GM21367 (cell line): ENCODE measurements around the gene TANK.
A peak's percentile ranks its signal among the peaks of the same experiment; 100 is the strongest.

Experiments
- ATAC-seq: cut with Tn5 transposase; IDR thresholded peaks from one replicate; pipeline ENCODE4 v1.9.1; 2021; ENCODE audit not compliant: unreplicated experiment

TANK gene, protein sequence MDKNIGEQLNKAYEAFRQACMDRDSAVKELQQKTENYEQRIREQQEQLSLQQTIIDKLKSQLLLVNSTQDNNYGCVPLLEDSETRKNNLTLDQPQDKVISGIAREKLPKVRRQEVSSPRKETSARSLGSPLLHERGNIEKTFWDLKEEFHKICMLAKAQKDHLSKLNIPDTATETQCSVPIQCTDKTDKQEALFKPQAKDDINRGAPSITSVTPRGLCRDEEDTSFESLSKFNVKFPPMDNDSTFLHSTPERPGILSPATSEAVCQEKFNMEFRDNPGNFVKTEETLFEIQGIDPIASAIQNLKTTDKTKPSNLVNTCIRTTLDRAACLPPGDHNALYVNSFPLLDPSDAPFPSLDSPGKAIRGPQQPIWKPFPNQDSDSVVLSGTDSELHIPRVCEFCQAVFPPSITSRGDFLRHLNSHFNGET

DNA sequence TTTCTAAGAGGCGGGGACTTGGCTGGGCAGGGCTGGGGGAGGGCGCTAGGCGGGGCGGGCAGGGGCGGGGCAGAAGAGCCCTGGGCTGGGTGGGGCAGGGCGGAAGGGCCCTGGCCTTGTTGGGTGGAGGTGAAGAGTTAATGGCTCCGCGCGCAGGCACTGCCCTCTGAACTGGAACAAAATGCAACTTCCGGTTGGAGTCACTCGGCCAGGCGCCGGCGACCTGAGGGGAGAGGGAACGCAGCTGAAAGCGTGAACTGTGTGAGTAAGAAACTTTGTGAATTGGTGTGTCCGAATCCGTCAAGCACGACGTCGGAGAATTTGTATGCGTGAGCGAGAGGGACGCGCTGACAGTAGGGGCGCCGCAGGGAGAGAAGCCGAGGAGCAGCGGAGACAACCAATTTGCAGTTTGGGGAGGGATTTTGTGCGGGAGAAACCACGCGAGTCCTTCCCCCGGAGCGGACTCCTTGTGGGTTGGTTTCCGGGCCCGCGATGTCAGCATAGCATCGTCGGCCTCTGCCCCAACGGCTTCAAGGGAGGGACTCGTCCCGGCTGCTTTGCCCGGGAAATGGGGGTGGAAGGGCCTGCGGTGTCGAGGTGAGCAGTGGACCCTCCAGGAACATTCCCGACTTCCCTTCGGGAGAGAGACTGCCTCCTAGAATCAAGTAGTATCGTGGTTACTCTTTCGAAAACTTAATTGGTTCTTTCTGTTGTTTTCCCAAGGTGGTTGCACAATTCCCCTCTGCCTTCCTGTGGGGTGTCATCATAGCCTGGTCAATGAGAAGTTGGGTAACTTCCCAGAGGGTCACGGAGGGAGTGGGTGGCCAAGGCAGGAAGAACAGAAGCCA lies at the start of gene TANK:
Gene TANK (plus strand): TSS at position 203 of the 848 bp plus-strand sequence. CDS start 19,235 bp downstream, outside the sequence.
- peak; percentile 91 for ATAC-seq

DNA sequence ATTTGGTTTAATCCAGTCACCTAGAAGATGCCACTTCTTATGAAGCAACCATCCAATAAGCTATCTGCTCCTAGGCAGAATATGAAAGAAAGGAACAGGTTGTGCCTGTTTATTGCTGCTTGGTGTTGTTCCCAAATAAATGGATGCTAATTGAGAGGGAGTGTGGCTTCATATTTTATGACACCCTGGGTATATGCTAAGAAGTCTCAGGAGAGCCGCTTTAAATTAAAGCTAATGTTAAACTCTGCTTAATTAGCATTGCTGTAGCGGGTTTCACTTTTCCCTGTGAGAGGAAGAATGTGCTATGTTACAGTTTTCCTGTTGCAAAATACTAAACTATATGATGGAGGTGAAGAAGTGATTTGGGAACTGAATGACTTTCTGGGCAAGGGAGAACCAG lies 48.7 kb upstream of the TANK start:
- ATAC-seq = no peak

DNA sequence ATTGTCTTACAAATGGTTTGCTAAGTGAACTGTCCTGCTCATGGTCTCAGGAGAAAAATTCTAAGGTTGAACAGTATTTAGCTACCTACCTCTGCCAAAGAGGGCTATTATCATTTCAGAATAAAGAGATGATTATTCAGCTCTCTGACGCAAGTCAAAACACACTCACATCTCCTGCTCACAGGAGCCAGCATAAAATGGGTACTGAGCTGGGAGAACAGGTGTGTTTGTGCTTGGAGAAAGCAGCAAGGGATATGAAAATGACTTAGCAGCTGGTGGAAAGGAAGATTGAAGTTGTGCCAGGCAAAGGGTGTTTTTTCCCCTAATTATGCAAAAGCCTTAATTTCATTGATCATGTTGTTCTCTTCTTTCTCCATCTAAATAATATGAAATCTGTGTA lies 47.3 kb upstream of the TANK start:
- no peak for ATAC-seq

DNA sequence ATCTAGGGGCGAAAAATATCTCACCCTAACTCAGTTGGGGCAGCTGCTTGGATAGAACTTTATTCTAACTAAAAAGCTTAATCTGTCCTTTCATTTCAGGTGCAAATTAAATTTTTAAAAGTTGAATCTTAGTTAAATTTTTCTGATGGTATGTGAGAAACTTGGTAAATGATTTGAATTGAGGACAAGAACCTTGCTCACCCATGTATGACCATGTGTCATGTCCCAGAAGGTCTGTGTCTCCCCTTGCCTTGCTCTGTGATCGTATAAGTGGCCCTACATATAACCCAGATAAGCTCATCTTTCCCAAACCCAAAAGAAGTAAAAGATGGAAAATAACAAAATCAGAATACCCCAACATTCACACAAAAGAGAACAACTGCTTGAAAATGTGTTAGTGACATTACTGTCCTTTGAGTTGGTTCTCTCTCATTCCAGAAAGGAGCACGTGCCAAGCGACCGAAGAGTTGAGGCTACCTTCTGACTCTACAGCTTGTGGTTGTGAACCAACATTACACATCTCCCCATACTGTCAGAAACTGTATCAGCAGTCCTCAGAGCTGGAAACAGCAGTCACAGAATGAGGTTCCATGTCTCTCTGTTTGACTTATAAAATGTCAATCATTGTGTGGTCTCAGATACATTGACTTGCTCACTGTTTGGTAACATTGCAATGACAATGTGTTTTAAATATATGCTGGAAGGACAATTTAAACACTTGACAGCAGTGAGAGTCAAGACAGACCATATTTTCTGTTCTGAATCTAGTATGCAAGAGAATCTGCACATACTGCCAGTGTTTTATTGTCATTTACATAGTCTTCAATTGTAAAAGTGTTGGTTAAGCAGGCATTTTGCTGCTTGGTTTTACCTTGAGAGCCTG lies 46.3 kb upstream of the TANK start:
- no peak for ATAC-seq

DNA sequence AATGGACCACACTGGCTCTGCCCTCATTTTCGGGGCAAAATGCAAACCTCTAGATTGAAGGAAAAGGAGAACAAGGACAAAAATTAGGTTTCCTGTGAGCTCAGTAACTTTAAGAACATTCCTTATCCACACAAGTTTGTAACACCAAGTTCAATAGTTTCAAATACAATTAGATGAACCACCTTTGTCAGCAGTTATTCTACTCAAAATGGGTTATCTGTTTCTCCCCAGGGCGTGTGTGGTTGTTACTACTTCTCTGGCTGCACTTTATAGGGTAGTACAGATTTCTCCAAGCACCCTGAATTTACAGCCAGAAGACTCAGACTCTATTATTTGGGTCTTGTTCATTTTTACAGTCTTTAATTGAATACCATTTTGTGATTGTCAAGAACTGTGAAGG lies 45.0 kb upstream of the TANK start:
- ATAC-seq = no peak

DNA sequence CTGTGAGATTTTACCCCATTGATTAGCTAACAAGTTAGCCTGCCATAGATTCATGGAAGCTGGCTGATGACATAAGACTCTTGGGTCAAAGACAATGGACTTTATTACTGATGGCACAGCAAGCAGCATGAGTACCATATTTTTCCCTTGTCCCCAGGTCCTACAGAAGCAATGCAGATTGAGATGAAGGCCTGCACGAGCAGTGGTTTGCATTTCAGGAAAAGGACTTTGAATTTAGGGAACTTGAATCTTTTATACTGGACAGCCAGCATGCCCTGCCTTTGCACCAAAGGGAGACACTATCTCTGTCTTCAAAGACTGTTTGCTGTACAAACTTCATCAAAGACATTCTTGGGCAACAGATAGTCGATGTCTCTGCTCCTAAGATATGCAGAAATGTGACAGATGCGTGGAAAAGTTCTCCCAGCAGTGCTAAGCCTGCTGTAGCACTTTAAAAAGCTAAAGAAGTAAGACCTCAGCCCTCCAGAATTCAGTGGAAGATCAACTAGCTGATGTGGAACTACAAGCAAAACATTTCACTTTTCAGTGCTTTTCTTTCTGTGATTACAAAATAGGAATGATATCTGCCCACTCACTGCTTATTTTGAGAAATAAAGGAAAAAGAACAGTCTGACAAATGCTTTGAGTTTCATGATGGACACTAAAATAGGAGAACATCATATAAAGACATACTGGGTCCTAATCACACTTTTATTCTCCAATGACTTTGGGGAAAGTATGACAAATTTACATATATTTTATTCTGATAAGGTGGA lies 44.4 kb upstream of the TANK start:
- ATAC-seq = no peak

DNA sequence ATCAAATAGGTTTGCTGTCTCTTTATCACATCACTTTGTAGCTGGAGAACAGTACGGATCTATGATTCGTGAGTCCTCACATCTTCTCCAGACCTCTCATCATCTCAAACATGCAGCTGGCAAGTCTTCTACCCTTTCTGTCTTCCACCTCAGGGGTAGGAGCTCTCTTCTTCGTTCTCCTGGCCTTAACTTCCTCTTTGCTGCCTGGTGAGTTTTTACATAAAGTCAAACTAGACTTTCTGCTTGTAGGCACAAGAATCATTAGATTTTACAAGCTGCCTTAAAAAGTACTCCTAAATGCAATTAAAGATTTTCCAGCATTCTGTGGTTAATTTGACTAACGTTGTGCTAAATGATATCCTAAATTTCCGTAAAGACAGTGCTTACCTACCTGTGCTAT lies 43.7 kb upstream of the TANK start:
- ATAC-seq = no peak

DNA sequence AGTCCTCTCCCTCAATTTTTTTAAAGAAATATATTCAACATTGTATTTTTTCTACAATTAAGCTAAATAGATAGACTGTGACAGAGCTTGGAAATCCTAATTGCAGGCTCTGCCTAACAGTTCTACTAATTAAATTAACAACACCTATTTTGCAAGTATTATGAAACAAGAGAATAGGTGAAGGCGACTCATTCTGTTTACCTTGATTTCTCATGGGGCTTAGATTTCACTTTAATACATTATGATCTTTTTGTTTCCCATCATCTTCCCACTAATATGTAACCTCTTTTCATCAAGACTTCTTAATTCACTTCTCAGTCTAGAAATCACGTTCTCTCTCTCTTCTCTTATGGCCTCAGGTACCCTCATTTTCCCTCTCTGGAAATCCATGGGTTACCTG lies 42.7 kb upstream of the TANK start:
- ATAC-seq = no peak

DNA sequence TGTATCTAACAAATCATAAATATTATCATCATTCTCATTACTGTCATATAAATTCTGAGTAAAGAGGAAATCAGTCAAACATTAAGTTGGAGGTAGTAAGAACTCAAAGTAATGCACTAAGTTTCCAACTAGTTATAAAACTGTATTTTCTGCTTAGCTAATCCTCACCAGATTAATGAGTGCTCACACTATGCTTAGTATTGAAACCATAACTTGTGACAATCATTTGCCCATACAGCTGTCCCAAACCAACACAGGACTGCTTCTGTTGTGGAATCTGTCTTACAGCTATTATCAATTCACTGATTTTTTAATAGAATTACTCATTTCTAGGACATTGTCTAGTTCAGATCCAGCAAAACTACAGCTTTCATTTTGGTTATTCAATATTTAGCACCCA lies 41.5 kb upstream of the TANK start:
- ATAC-seq = no peak

DNA sequence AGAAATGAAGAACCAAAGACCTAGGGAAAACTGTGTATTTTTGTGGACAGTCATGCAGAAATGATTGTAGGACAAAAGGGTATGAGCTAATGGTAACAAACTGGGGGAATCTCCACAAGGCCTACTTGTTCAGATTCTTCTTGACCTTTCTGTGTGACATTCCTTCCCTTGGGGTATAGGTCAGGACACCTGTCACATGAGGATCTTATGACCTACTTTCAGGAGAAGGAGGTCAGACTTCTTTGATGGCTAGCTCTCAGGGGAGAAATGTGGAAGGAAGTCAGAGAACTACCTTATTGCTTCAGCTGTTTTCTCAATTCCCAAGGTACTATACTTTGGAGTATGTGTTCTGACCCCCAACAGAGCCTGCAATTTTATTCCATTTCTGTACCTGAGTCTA lies 40.7 kb upstream of the TANK start:
- ATAC-seq = no peak

DNA sequence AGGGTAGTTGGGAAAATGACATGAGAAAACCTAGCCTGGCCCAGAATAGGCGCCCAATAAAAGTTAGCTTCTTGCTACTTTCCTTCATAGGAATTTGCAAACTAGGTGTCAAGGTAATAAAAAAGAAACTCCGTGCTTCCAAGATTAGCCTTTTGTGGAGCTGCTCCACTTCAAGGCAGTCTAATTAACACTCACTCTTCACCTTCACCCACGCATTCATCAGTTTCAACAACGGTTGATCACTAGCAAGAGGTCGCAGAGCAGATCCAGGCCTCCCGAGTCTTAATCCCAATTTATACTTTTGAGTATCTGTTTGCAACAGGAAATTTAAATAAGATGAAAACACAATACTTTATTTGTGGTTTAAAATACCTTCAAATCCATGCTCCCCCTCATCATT lies 39.5 kb upstream of the TANK start:
- no peak for ATAC-seq

DNA sequence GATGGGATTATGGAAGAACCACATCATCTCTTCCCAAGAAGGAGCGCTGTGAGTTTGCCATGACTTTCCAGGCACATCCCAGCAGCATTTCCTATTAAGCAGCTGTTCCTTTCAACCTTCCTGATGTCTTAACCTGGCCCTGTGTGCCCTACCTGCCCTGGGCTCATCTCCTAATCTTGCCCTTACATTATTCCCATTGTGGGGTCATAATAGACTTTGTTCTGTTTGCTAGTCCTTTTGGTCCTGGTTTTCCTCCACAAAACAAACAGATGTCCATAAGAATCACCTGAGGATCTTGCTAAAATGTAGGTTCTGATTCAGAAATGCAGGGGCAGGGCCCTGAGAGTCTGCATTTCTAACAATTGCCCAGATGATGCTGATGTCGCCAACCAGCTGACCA lies 38.6 kb upstream of the TANK start:
- ATAC-seq = no peak

DNA sequence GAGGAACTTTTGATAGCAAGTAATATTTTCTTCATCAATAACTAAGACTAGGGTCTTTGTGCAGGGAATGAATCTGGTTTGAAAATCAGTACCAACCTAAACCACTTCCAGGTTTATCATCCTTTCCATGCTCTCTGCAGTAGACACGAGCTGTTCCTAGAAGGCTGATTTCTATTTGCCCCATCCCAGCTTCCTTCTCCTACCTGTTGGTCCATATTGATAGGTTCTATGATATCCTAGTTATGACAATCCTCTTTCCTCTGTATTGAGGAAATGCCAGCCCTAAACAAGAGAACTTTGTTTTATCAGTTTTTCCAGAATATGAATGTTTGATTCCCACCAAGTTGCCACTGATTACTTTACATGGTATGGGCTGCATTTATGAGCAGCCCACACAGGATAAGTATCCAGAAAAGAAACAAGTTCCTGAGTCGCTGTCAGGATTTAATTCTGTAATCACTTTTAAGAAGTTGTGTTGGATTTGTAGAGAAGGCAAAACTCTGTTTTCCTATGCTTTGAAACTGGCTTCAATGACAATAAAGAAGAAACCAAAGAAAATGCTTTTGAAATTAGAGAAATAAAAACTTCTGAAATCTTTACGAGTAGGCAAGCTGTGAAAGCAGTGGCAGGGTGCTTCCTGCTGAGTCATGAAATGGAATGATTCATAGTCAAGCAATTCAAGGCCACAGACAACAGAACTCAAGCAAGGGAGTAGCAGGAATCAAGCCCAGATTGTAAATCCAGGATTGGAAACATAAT lies 37.3 kb upstream of the TANK start:
- peak; percentile 52 for ATAC-seq

DNA sequence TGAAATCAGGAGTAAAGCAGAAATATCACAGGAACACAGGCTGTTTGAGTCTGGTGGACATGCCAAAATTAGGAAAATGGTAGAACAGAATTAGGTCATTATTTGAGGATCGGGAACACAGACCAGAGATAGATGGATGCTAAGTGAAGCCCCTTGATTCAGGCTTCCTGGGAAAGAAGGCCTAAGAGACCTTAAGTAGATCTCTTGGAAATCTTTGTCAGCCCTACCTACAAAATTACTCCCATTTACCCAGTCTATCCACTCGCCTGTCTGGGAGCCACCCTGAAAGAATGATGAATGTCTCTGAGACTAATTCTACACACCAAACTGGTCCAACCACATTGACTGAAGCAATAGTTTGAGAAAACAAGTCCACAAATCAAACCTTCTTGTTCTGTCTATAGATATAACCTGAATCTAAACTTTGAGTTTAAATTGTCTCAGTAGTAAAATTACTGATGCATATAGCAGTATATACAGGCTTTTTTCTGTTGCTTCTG lies 36.6 kb upstream of the TANK start:
- no peak for ATAC-seq

DNA sequence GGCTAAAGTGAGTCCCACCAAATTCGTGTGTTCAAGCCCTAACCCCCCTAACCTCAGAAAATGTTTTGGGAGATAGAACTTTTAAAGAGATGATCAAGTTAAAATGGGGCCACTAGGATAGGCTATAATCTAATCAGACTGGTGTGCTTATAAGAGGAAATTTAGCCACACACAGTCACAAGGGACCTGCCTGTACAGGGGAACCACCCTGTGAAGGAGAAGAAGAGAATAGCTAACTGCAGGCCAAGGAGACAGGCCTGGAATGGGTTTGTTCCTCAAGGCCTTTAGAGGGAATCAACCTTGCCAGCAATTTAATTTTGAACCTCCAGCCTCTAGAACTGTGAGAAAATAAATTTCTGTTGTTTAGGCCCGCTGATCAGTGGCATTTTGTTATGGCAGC lies 36.0 kb upstream of the TANK start:
- no peak for ATAC-seq

DNA sequence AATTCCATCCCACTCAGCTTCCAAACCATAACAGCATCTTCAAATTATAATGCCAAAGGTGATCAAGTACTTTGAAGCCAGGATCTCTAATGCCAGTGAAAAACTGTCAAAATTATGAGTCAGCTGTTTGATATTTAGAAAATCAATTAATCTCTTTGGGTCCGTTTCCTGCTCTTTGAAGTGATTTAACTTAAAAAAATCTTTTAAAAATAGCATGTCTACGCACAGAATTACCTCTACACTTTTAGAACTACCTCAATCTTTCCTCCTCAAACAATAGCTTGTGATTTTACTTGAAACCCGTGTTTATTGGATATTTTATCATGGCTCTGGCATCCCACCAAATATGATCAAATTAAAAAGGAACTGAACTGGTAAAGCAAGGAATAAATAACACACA lies 31.3 kb upstream of the TANK start:
- no peak for ATAC-seq

DNA sequence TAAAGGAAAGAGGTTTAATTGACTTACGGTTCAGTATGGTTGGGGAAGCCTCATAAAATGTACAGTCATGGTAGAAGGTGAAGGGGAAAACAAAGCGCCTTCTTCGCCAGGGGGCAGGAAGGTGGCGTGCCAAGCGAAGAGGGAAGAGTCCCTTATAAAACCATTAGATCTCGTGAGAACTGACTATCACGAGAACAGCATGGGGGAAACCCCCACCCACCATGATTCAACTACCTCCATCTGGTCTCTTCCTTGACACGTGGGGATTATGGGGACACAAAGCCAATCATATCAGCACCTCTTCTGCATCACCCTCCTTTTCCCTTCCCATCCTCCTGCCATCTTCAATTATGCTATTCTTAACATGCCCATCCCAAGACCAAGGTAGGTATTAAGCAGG lies 29.9 kb upstream of the TANK start:
- no peak for ATAC-seq

DNA sequence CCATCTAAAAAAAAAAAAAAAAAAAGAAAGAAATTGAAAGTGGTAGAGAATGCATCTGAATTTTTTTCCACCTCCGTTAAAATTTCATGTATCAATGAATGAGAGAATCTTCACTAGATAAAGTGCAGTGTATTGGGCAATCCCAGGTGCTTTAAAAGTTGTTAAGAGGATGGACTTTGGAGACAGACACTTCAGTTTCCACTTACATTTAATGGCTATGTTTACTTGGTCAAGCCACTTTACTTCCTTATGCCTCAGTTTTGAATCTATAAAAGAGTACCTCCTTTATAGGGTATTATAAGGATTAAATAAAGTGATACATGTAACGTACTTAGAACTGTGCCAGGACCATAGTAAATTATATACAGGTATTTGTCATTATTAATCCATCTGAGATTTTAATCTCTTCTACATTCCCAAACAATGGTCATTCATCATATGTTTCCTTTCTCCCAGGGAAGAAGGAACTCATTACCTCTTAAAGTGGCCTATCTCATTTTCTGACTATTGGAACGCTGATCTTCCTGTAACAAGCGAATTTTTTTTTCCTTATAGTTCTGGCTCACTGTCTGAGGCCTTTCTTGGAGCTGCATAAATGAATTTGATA lies 29.1 kb upstream of the TANK start:
- no peak for ATAC-seq

DNA sequence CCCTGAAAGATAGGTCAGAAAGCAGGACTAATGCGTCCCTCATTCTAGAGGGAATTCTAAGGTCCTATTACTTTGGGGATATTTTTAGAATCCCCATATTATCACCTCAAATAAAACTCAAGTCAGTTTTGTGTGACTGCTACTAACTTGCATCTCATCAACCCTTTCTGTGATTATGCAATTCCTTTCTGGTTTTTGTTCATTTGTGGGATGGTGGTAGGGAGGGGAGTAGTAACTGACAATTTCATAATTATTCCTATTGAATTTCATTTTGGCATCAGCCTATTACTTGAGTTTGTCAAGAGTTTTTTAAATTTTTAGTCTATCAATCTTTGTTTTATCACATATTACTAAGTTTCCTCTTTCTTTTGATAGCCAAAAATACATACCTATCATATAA lies 28.4 kb upstream of the TANK start:
- no peak for ATAC-seq
